ENCODE measurements around the gene JAKMIP1. TPM values are rescaled to one million over a fixed set of nuclear protein-coding genes. Genes with fewer than 3 reads are reported as not detected.

JAKMIP1 gene
- total RNA-seq, 1 experiment from 2014 or later, result not detected

- in situ Hi-C loops (cut with HindIII; ENCODE audit: low pct_unique_long_range_greater_than_20kb, low sequenced_read_pairs), result no loop called here
- no peak overlapping the region for H3K27ac ChIP-seq (ENCODE audit: low read length)
- no TSS peak for BruUV-seq (replicated peaks)
- H3K4me1 ChIP-seq (ENCODE audit: control insufficient read depth, insufficient read depth, low read length), result no peaks in the 10 kb centered on the region
- intact Hi-C loops (cut with micrococcal nuclease; ENCODE audit: unreplicated experiment), result no loop called here
- TF ChIP-seq TCF7L2 (IDR thresholded peaks at IDR 0.05; ENCODE audit: low read depth, low read length) (no peak), POLR2AphosphoS5 (IDR thresholded peaks at IDR 0.05; ENCODE audit: low read depth, low read length) (no peak), SIN3A (IDR thresholded peaks at IDR 0.05; ENCODE audit: borderline replicate concordance, insufficient read depth, low read depth, low read length) (no peak), CTCF (IDR thresholded peaks at IDR 0.05) (no peak), REST (IDR thresholded peaks at IDR 0.05; ENCODE audit: insufficient read depth in 1 of 2, low read depth in 2 of 2, low read length in 1 of 2) (no peak)
- H3K36me3 ChIP-seq (ENCODE audit: control insufficient read depth, insufficient read depth, low read length), result no peaks in the 10 kb centered on the region
- no peak overlapping the region for H3K4me3 ChIP-seq (ENCODE audit: low read depth in 2 of 2, low read length in 2 of 2)
- H3K27me3 ChIP-seq (ENCODE audit: control insufficient read depth, insufficient read depth, low read length), result no peaks in the 10 kb centered on the region; the same call in 1 of the 2 replicates
- ATAC-seq, result no peak
- ChIA-PET CTCF (no interaction called here), POLR2A (no interaction called here)
- DNase-seq (ENCODE audit: low read depth, low spot score), result no peak
- no peaks in the 10 kb centered on the region for H3K9me3 ChIP-seq (ENCODE audit: control insufficient read depth, insufficient read depth, low read depth, low read length)
Measured at GRCh38 chr4:6068986-6069385, 131.4 kb downstream of the JAKMIP1 start.

- TF ChIP-seq POLR2AphosphoS5 (IDR thresholded peaks at IDR 0.05; ENCODE audit: low read depth, low read length), result no peak
- no peak for TF ChIP-seq REST (IDR thresholded peaks at IDR 0.05; ENCODE audit: insufficient read depth in 1 of 2, low read depth in 2 of 2, low read length in 1 of 2)
- no peak for TF ChIP-seq SIN3A (IDR thresholded peaks at IDR 0.05; ENCODE audit: borderline replicate concordance, insufficient read depth, low read depth, low read length)
- TF ChIP-seq TCF7L2 (IDR thresholded peaks at IDR 0.05; ENCODE audit: low read depth, low read length), result no peak
- TF ChIP-seq CTCF (IDR thresholded peaks at IDR 0.05), result no peak
- Histone ChIP-seq H3K9me3 (ENCODE audit: control insufficient read depth, insufficient read depth, low read depth, low read length) (no peaks in the 10 kb centered on the region), H3K36me3 (ENCODE audit: control insufficient read depth, insufficient read depth, low read length) (no peaks in the 10 kb centered on the region), H3K27me3 (ENCODE audit: control insufficient read depth, insufficient read depth, low read length) (no peaks in the 10 kb centered on the region; the same call in 1 of the 2 replicates), H3K27ac (ENCODE audit: low read length) (no peak overlapping the region), H3K4me1 (ENCODE audit: control insufficient read depth, insufficient read depth, low read length) (no peaks in the 10 kb centered on the region), H3K4me3 (ENCODE audit: low read depth in 2 of 2, low read length in 2 of 2) (no peak overlapping the region)
- BruUV-seq (replicated peaks), result no TSS peak
- intact Hi-C loops (cut with micrococcal nuclease; ENCODE audit: unreplicated experiment) (no loop called here), in situ Hi-C loops (cut with HindIII; ENCODE audit: low pct_unique_long_range_greater_than_20kb, low sequenced_read_pairs) (no loop called here)
- ChIA-PET POLR2A (no interaction called here), CTCF (no interaction called here)
- no peak for DNase-seq (ENCODE audit: low read depth, low spot score)
- ATAC-seq, result no peak
Measured at GRCh38 chr4:6065934-6066590, 134.3 kb downstream of the JAKMIP1 start.
